GM18873 (cell line): ENCODE measurements around the gene MED12L.

Source experiments
- ATAC-seq: cut with Tn5 transposase; IDR thresholded peaks from one replicate; pipeline ENCODE4 v1.9.1; 2021; ENCODE audit warnings: mild to moderate bottlenecking, moderate library complexity, moderate number of reproducible peaks; ENCODE audit not compliant: unreplicated experiment, low FRiP score

Gene MED12L

GRCh38 chr3:151133175-151133574 is 47.7 kb downstream of the MED12L start:
- ATAC-seq, result no peak

- ATAC-seq, result no peak
Measured at GRCh38 chr3:151133917-151134450, 48.5 kb downstream of the MED12L start.

- no peak for ATAC-seq
Measured at GRCh38 chr3:151135541-151136337, 50.3 kb downstream of the MED12L start.

- no peak for ATAC-seq
Measured at GRCh38 chr3:151142929-151143328, 57.5 kb downstream of the MED12L start.

GRCh38 chr3:151144016-151144415 is 58.6 kb downstream of the MED12L start:
- no peak for ATAC-seq

- ATAC-seq, result no peak
Measured at GRCh38 chr3:151144760-151145159, 59.3 kb downstream of the MED12L start.

- ATAC-seq, result peak; percentile 4
Measured at GRCh38 chr3:151145713-151146070, 60.2 kb downstream of the MED12L start.

GRCh38 chr3:151146071-151146730 is 60.7 kb downstream of the MED12L start:
- ATAC-seq, result peak; percentile 95

- ATAC-seq, result no peak
Measured at GRCh38 chr3:151146731-151147091, 61.2 kb downstream of the MED12L start.

- no peak for ATAC-seq
Measured at GRCh38 chr3:151147299-151147698, 61.8 kb downstream of the MED12L start.

- ATAC-seq, result no peak
Measured at GRCh38 chr3:151152455-151153079, 67.1 kb downstream of the MED12L start.

- ATAC-seq, result no peak
Measured at GRCh38 chr3:151154566-151154965, 69.1 kb downstream of the MED12L start.

GRCh38 chr3:151155409-151156128 is 70.1 kb downstream of the MED12L start:
- no peak for ATAC-seq

GRCh38 chr3:151156618-151157216 is 71.3 kb downstream of the MED12L start:
- no peak for ATAC-seq

GRCh38 chr3:151159806-151160205 is 74.3 kb downstream of the MED12L start:
- no peak for ATAC-seq

GRCh38 chr3:151165226-151165625 is 79.8 kb downstream of the MED12L start:
- ATAC-seq, result no peak

- ATAC-seq, result no peak
Measured at GRCh38 chr3:151166161-151166560, 80.7 kb downstream of the MED12L start.

GRCh38 chr3:151168269-151169094 is 83.0 kb downstream of the MED12L start:
- no peak for ATAC-seq

GRCh38 chr3:151169262-151169947 is 83.9 kb downstream of the MED12L start:
- ATAC-seq, result no peak
